OCI-LY3 (cell line): ENCODE data around the gene STK4.

Source experiments
- H2AFZ ChIP-seq: fragments of 200-600, 300-600 bp; shearing (Covaris generic); 2 replicates; pipeline ENCODE4 v1.6.0; 2014; ENCODE audit warnings: antibody characterized with exemption, low read depth, low read length
- H3K27ac ChIP-seq: fragments of 200-600, 300-600 bp; sonication (generic); 2 replicates; pipeline ENCODE4 v1.5.1; 2014; ENCODE audit warnings: mild to moderate bottlenecking, low read length, moderate library complexity, mixed read lengths
- H3K27me3 ChIP-seq: fragments of 200-600, 300-600 bp; sonication (generic); 2 replicates; pipeline ENCODE4 v1.6.1; 2014; ENCODE audit warnings: low read depth, low read length, mixed read lengths
- H3K36me3 ChIP-seq: fragments of 200-600, 300-600 bp; sonication (generic); replicated peaks from 2 replicates; pipeline ENCODE3; 2014; ENCODE audit warnings: low read depth, low read length, mixed read lengths
- H3K4me1 ChIP-seq: fragments of 300-600, 200-600 bp; sonication (generic); 2 replicates; pipeline ENCODE4 v1.6.1; 2014; ENCODE audit warnings: low read length, mixed read lengths
- H3K4me2 ChIP-seq: fragments of 200-600, 300-600 bp; sonication (generic); 2 replicates; pipeline ENCODE4 v1.6.1; 2014; ENCODE audit warnings: low read length, mixed read lengths
- H3K4me3 ChIP-seq: fragments of 300-600, 200-600 bp; sonication (generic); 2 replicates; pipeline ENCODE4 v1.5.1; 2014; ENCODE audit warnings: antibody characterized with exemption, mild to moderate bottlenecking, low read length, moderate library complexity
- H3K79me2 ChIP-seq: fragments of 300-600, 200-600 bp; shearing (Covaris generic); 2 replicates; pipeline ENCODE4 v1.6.1; 2014; ENCODE audit warnings: mild to moderate bottlenecking, low read length, mixed read lengths
- H3K9ac ChIP-seq: fragments of 300-600, 200-600 bp; shearing (Covaris generic); 2 replicates; pipeline ENCODE4 v1.6.0; 2014; ENCODE audit warnings: mild to moderate bottlenecking, low read length, moderate library complexity
- H3K9me3 ChIP-seq: fragments of 200-600, 300-600 bp; shearing (Covaris generic); 2 replicates; pipeline ENCODE4 v1.6.1; 2014; ENCODE audit warnings: low read length, mixed read lengths; ENCODE audit not compliant: insufficient read depth
- H4K20me1 ChIP-seq: fragments of 200-600, 300-600 bp; sonication (generic); 2 replicates; pipeline ENCODE4 v1.6.1; 2016; ENCODE audit warnings: low read length, mixed read lengths; ENCODE audit not compliant: insufficient read depth
- CTCF ChIP-seq: fragments of 200-600, 300-600 bp; sonication (generic); IDR thresholded peaks from 2 replicates; pipeline ENCODE4 v1.5.1; 2014; ENCODE audit warnings: antibody characterized with exemption, low read length, low read depth
- EZH2phosphoT487 ChIP-seq: fragments of 200-600 bp; shearing (Covaris generic); IDR thresholded peaks from 2 replicates; pipeline ENCODE4 v1.6.1; 2018; ENCODE audit warnings: antibody characterized with exemption, mixed run types, low read depth

Gene STK4

GRCh38 chr20:45113865-45114264 lies 147.6 kb downstream of the STK4 start:
- H3K36me3 ChIP-seq: no peaks in the 10 kb centered on the region
- no peaks in the 10 kb centered on the region for H3K27me3 ChIP-seq
- no peaks in the 10 kb centered on the region for H3K79me2 ChIP-seq
- H4K20me1 ChIP-seq: no peaks in the 10 kb centered on the region
- H3K9me3 ChIP-seq: no peaks in the 10 kb centered on the region
- H2AFZ ChIP-seq: no peak overlapping the region
- H3K4me3 ChIP-seq: no peak overlapping the region
- peaks cover 10% of the 10 kb centered on the region for H3K4me1 ChIP-seq
- H3K9ac ChIP-seq: no peak overlapping the region
- TF ChIP-seq EZH2phosphoT487 (no peak), CTCF (no peak)
- no peak overlapping the region for H3K4me2 ChIP-seq
- no peak overlapping the region for H3K27ac ChIP-seq

- H3K27me3 ChIP-seq: no peaks in the 10 kb centered on the region
- no peaks in the 10 kb centered on the region for H3K79me2 ChIP-seq
- H2AFZ ChIP-seq: no peak within 1 kb of the TSS
- no peak within 1 kb of the TSS; the same call in 1 of the 2 replicates for H3K4me2 ChIP-seq
- no peak within 1 kb of the TSS for H3K27ac ChIP-seq
- H3K36me3 ChIP-seq: no peaks in the 10 kb centered on the region
- no peaks in the 10 kb centered on the region for H4K20me1 ChIP-seq
- TF ChIP-seq CTCF (no peak), EZH2phosphoT487 (no peak)
- H3K9me3 ChIP-seq: no peaks in the 10 kb centered on the region
- H3K4me1 ChIP-seq: peaks cover 10% of the 10 kb centered on the region
- no peak within 1 kb of the TSS for H3K9ac ChIP-seq
- H3K4me3 ChIP-seq: no peak within 1 kb of the TSS
Measured at GRCh38 chr20:45114465-45115385, 148.4 kb downstream of the STK4 start, which contains the start of gene WFDC5. Gene WFDC5 (minus strand): TSS chr20:45115174. CDS start chr20:45115083, 91 bp downstream.

GRCh38 chr20:45115386-45115774 lies 149.1 kb downstream of the STK4 start:
- Histone ChIP-seq H3K36me3 (no peaks in the 10 kb centered on the region), H3K9me3 (no peaks in the 10 kb centered on the region), H3K4me3 (no peak overlapping the region), H4K20me1 (no peaks in the 10 kb centered on the region), H3K4me1 (peaks cover 10% of the 10 kb centered on the region), H3K27ac (no peak overlapping the region), H3K27me3 (no peaks in the 10 kb centered on the region), H3K4me2 (no peak overlapping the region; the same call in 1 of the 2 replicates), H3K79me2 (no peaks in the 10 kb centered on the region), H3K9ac (no peak overlapping the region), H2AFZ (no peak overlapping the region)
- no peak for TF ChIP-seq EZH2phosphoT487
- no peak for TF ChIP-seq CTCF

- Histone ChIP-seq H4K20me1 (no peaks in the 10 kb centered on the region), H3K27ac (no peak overlapping the region), H3K9ac (no peak overlapping the region), H3K36me3 (no peaks in the 10 kb centered on the region), H3K27me3 (no peaks in the 10 kb centered on the region), H3K4me1 (peaks cover 10% of the 10 kb centered on the region), H3K4me2 (no peak overlapping the region), H3K79me2 (no peaks in the 10 kb centered on the region), H3K9me3 (no peaks in the 10 kb centered on the region), H2AFZ (no peak overlapping the region), H3K4me3 (no peak overlapping the region)
- TF ChIP-seq EZH2phosphoT487 (no peak), CTCF (no peak)
Measured at GRCh38 chr20:45115829-45116228, 149.5 kb downstream of the STK4 start.
